NT2/D1 (cell line): ENCODE measurements around the gene APOA4.
"Not testable (repeated sequence)": the region's sequence is repeated elsewhere in the genome, so short reads cannot be mapped to it uniquely, and the experiment has no call there.

Experiments
- DNase-seq: peaks from one replicate; pipeline ENCODE4 v3.0.0-alpha.2; 2011; ENCODE audit warnings: low read depth, low spot score
- H3K27me3 ChIP-seq: 2 replicates; pipeline ENCODE4 v1.6.0; 2011; ENCODE audit warnings: mild to moderate bottlenecking; ENCODE audit not compliant: insufficient read length, insufficient read depth
- H3K36me3 ChIP-seq: 2 replicates; pipeline ENCODE4 v1.6.1; 2011; ENCODE audit warnings: mild to moderate bottlenecking, low read length, mixed read lengths; ENCODE audit not compliant: insufficient read depth, insufficient read length
- H3K4me1 ChIP-seq: 2 replicates; pipeline ENCODE4 v1.5.1; 2011; ENCODE audit not compliant: insufficient read depth, insufficient read length
- H3K4me3 ChIP-seq: 2 replicates; pipeline ENCODE4 v1.5.1; 2011; ENCODE audit warnings: low read depth; ENCODE audit not compliant: insufficient read length
- H3K9ac ChIP-seq: 2 replicates; pipeline ENCODE4 v1.6.0; 2011; ENCODE audit warnings: low read depth; ENCODE audit not compliant: insufficient read length
- H3K9me3 ChIP-seq: 2 replicates; pipeline ENCODE4 v1.5.1; 2011; ENCODE audit warnings: mild to moderate bottlenecking, low read length; ENCODE audit not compliant: insufficient read depth
- SUZ12 ChIP-seq: IDR thresholded peaks from 2 replicates; pipeline ENCODE4 v1.6.1; 2011; ENCODE audit not compliant: insufficient read length, insufficient read depth; ENCODE audit errors: extremely low read depth
- YY1 ChIP-seq: IDR thresholded peaks from 2 replicates; pipeline ENCODE4 v1.6.1; 2011; ENCODE audit not compliant: insufficient read length, insufficient read depth
- ZNF274 ChIP-seq: IDR thresholded peaks from 2 replicates; pipeline ENCODE4 v1.6.1; 2011; ENCODE audit warnings: mild to moderate bottlenecking, low read depth, low read length

APOA4 gene

DNA sequence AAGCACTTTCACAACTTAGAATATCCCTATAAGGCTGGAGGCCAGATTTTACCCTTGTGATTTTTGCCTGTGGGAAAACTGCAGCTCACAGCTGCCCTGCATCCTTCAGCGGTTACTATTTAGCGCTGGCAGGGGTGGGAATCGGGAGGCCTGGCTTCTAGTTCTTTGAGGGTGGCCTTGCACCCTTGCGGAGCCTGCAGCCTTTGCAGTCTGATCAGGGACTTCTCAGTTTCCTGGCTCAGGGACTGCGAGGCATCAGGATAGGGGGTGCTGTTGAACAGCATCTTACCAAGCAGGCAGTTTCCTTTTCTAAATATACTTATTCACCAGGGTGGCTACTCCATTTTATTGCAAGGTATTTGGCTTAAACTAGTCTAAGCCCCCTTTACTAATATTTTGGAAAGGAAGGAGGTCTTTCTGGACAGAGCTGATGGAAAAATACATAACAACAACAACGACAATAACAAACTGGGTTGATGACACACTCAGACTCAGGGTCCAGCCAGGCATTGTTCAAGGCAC, 17.2 kb upstream of the APOA4 start:
- H3K9me3 ChIP-seq = no peaks in the 10 kb centered on the region
- H3K4me3 ChIP-seq = no peak overlapping the region
- TF ChIP-seq SUZ12 = no peak
- TF ChIP-seq YY1 = no peak
- no peak for TF ChIP-seq ZNF274
- H3K27me3 ChIP-seq = no peaks in the 10 kb centered on the region
- H3K36me3 ChIP-seq = peaks cover 18% of the 10 kb centered on the region
- no peak overlapping the region for H3K9ac ChIP-seq
- no peak for DNase-seq
- peaks cover 19% of the 10 kb centered on the region for H3K4me1 ChIP-seq

DNA sequence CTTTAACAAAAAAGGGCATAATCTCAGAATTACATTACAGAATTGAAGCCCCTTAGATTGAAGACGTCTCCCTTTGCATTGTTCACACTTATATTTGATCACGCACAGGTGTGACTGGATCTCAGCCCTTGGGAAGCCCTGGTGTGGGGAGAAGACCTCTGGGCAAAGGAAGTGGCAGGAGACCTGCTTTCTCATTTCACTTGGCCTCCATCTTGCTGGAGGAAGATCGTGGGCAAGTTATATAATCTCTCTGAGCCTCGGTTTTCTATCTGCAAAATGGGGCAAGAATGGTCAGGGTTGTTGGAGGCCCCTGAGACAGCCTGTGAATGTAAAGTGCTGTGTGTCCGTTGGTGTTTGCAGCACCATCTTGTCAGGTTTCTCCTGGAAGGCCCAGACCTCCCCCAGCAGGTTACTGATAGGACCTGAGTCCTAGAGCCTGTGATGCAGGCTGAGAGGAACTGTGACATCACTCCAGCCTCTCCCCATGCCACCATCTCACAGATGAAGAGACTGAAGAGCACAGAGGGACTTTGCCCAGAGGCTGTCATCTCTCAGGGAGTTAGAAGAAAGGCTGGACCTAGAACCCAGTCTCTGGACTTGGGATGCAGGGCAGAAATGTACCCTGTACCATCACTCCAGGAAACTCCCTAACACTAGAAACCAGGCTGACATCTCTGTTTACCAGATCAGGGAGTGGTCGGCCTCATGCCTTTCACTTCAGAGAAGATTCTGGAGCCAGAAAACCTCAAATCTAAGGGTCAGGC, 15.4 kb upstream of the APOA4 start:
- H3K4me1 ChIP-seq = peaks cover 21% of the 10 kb centered on the region
- no peak overlapping the region for H3K9ac ChIP-seq
- TF ChIP-seq ZNF274 = no peak
- TF ChIP-seq YY1 = no peak
- no peak for TF ChIP-seq SUZ12
- no peak for DNase-seq
- H3K36me3 ChIP-seq = peaks cover 6% of the 10 kb centered on the region
- H3K27me3 ChIP-seq = no peaks in the 10 kb centered on the region
- H3K9me3 ChIP-seq = no peaks in the 10 kb centered on the region
- no peak overlapping the region for H3K4me3 ChIP-seq

DNA sequence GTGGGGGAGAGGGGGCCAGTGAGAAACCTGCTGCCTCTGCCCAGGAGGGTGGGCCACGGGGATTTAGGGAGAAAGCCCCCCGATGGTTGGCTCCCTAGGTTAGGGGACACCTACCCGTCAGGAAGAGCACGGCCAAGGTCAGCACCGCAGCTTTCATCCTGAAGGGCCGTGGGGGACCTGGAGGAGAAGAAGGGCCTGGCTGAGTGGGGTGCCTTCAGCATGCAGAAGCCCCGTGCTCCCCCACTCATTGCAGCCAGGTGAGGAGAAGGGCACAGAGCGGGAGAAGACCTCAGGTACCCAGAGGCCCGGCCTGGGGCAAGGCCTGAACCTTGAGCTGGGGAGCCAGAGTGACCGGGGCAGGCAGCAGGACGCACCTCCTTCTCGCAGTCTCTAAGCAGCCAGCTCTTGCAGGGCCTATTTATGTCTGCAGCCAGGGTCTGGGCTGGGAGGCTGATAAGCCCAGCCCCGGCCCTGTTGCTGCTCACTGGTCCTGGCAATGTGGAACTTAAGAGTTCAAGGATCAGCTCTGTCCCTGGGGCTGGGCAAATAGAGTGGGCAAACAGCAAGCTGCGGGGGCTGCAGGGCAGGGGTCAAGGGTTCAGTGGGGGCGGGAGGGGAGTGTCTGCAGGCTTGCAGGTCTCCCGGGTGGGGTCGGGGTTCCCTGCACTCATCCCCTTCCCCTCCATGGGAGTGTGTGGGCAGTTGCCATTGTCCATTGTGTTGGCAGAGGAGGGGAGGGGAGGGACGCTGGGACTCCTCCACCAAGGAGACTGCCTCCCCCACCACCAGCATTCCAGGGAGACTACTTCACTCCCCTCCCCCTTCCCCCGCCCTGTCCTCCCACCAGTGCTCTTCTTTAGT, 14.4 kb upstream of the APOA4 start, which contains the start of gene APOA1:
TSS of gene APOA1 (minus strand) at position 392 of the 861 bp plus-strand sequence. CDS start at position 157, 235 bp downstream.
- no peaks in the 10 kb centered on the region for H3K9me3 ChIP-seq
- peaks cover 21% of the 10 kb centered on the region for H3K4me1 ChIP-seq
- H3K27me3 ChIP-seq = no peaks in the 10 kb centered on the region
- peak within 1 kb of the TSS; percentile 61 for H3K9ac ChIP-seq
- DNase-seq = peak; percentile 38
- no peaks in the 10 kb centered on the region for H3K36me3 ChIP-seq
- TF ChIP-seq SUZ12 = no peak
- TF ChIP-seq ZNF274 = no peak
- TF ChIP-seq YY1 = no peak
- H3K4me3 ChIP-seq = no peak within 1 kb of the TSS

DNA sequence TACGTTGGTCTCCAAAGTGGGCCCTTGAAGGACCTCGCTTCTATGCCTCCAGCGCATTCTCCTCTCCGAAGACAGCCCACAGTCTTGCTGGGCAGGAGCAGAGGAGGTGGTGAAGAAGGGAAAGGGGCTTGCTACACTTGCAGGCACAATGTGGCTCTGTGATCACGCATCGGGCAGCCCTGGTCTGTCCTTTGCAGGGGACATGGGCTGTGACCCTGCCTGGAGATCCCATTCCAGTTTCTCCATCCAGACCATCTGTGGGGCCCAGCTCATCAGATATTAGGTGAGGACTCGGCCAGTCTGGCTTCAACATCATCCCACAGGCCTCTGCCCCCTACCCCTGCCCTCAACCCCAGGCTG, 13.5 kb upstream of the APOA4 start:
- Histone ChIP-seq H3K9ac (no peak overlapping the region), H3K4me1 (peaks cover 21% of the 10 kb centered on the region)
- no peak for DNase-seq

DNA sequence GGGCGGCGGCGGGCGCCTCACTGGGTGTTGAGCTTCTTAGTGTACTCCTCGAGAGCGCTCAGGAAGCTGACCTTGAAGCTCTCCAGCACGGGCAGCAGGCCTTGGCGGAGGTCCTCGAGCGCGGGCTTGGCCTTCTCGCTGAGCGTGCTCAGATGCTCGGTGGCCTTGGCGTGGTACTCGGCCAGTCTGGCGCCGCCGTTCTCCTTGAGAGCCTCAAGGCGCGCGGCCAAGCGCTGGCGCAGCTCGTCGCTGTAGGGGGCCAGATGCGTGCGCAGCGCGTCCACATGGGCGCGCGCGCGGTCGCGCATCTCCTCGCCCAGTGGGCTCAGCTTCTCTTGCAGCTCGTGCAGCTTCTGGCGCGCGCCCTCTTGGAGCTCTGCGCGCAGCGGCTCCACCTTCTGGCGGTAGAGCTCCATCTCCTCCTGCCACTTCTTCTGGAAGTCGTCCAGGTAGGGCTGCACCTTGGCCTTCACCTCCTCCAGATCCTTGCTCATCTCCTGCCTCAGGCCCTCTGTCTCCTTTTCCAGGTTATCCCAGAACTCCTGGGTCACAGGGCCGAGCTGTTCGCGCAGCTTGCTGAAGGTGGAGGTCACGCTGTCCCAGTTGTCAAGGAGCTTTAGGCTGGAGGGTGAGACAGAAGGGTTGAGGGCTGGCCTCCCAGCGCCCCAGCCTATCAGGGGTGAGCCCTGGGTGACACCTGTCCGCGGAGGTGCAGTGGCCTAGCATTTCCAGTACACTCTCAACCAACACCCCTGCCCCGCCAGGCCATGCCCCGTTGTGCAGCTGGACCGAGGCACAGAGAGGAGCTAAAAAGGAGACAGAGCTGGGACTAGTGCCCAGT, 12.9 kb upstream of the APOA4 start:
- Histone ChIP-seq H3K4me1 (peaks cover 21% of the 10 kb centered on the region), H3K36me3 (no peaks in the 10 kb centered on the region), H3K9ac (peak overlapping the region; percentile 3), H3K4me3 (peak overlapping the region; percentile 26), H3K27me3 (no peaks in the 10 kb centered on the region), H3K9me3 (no peaks in the 10 kb centered on the region)
- peak; percentile 73 for DNase-seq
- TF ChIP-seq SUZ12 (no peak), YY1 (no peak), ZNF274 (no peak)

More for the DNA sequence above, 13.5 kb upstream of the APOA4 start:
- Histone ChIP-seq H3K27me3 (no peaks in the 10 kb centered on the region), H3K9me3 (no peaks in the 10 kb centered on the region), H3K4me3 (no peak overlapping the region), H3K36me3 (no peaks in the 10 kb centered on the region)
- TF ChIP-seq YY1 (no peak), SUZ12 (no peak), ZNF274 (no peak)

DNA sequence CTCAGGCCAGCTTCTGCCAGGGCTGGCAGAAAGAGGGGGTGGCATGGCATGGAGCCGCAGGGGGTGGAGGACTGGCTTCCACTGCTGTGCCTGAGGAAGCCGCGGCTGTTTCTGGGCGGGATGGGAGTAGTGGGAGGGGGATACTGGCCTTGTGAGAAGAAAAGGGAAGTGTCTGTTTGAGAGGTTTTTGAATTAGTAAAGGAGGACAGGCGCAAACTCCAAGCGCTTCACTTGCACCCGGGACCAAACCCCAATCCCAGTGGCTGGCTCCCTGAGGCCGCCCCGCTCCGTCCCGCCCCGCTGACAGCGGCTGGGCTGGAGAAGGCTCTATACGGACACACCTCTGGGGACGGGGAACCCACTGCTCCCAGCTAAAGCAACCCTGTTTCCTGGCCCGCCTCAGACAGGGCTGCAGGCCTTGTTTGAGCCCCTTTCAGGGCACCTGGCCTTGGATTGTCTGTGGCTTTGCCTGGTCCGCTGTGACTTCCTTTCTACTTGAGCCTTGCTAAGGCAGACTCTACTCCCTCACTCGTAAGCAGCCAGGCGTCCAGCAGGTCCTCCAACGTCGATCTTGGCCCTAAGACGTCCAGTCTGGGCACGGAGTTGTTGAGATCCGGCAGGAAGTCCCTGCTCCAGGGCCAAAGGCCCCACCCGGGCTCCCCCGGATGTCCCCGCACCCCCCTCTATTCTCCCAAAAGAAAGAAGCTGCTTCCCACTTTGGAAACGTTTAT, 12.1 kb upstream of the APOA4 start:
- H3K36me3 ChIP-seq = no peaks in the 10 kb centered on the region
- H3K4me1 ChIP-seq = peaks cover 21% of the 10 kb centered on the region
- DNase-seq = no peak
- H3K9me3 ChIP-seq = no peaks in the 10 kb centered on the region
- no peak overlapping the region for H3K4me3 ChIP-seq
- no peaks in the 10 kb centered on the region for H3K27me3 ChIP-seq
- peak overlapping the region; percentile 3 for H3K9ac ChIP-seq
- TF ChIP-seq YY1 (no peak), ZNF274 (no peak), SUZ12 (no peak)

DNA sequence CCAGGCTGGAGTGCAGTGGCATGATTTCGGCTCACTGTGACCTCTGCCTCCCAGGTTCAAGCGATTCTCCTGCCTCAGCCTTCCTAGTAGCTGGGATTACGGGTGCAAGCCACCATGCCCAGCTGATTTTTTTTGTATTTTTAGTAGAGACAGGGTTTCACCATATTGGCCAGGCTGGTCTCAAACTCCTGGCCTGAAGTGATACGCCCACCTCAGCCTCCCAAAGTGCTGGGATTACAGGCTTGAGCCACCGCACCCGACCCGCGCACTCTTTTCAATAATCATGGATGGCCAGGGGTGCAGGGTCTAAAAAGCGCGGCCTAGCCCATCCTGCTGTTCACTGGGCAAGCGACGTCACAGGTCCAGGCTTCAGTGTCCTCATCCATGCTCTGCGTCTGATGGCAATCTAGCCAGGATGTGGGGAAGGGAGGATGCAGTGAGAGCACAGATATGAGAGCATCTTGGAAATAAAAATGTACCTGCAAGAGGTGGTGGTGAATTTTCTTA, 11.5 kb upstream of the APOA4 start:
- DNase-seq, H3K36me3 ChIP-seq, H3K9ac ChIP-seq, H3K27me3 ChIP-seq, H3K4me3 ChIP-seq, H3K9me3 ChIP-seq: not testable (repeated sequence)
- peaks cover 21% of the 10 kb centered on the region for H3K4me1 ChIP-seq
